ENCODE results near the gene CREB3L2. TPM values are rescaled to one million over a fixed set of nuclear protein-coding genes. Genes with fewer than 3 reads are reported as not detected.
"Not testable (repeated sequence)": the region's sequence is repeated elsewhere in the genome, so short reads cannot be mapped to it uniquely, and the experiment has no call there.

Gene CREB3L2
- total and polyA plus RNA-seq, 2 donors (not counting 1 experiment from before 2014, with no cell fraction given): 39.3 to 63.7 TPM

DNA sequence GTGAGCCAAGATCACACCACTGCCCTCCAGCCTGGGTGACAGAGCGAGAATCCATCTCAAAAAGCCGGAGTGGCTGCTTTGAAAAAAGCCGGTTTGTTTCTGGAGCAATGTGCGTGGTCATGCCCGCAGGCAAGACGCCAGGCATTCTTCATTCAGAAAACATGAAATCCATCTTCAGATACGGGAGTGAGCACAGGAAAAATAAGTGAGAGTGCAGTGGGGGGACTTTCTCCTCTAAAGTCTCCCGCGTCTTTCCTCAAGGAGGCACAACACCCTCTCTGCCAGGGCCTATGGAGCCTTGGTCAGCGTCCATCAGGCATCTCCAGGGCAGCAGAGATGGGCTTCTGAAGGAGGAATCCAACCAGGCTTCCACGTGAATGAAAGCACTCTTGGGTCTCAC, 92.8 kb downstream of the CREB3L2 start:
- Histone ChIP-seq H4K20me1 (ENCODE audit: control insufficient read depth, extremely low read depth, insufficient read depth, low read length) (no peaks in the 10 kb centered on the region), H3K4me1 (ENCODE audit: control insufficient read depth, extremely low read depth, insufficient read depth, low read length) (no peaks in the 10 kb centered on the region), H3K4me3 (replicated peaks in 1 of 4; ENCODE audit: control extremely low read depth in 1 of 4, insufficient read depth in 1 of 4, low read depth in 3 of 4, low read length in 4 of 4) (no peak overlapping the region), H3K79me2 (ENCODE audit: control insufficient read depth, insufficient read depth, low read length) (peaks cover 4% of the 10 kb centered on the region), H3K27ac (ENCODE audit: insufficient read depth, low read length) (peak overlapping the region; percentile 21), H3K9ac (ENCODE audit: insufficient read depth, low read length) (no peak overlapping the region), H3K9me3 (ENCODE audit: control insufficient read depth, insufficient read depth, low read depth, low read length) (no peaks in the 10 kb centered on the region), H3K4me2 (ENCODE audit: extremely low read depth, insufficient read depth, low read length) (no peak overlapping the region), H3K27me3 (ENCODE audit: control insufficient read depth, insufficient read depth, low read length) (no peaks in the 10 kb centered on the region), H2AFZ (ENCODE audit: low read length) (no peak overlapping the region), H3K36me3 (ENCODE audit: control insufficient read depth, insufficient read depth, low read length) (peaks cover 8% of the 10 kb centered on the region)
- no peak for TF ChIP-seq EZH2 (IDR thresholded peaks at IDR 0.05; ENCODE audit: low read length, missing control alignments)
- DNase-seq (ENCODE audit: low read depth in 2 of 2): peak; percentile 19 to 36

GRCh38 chr7:137908106-137908505, 93.8 kb downstream of the CREB3L2 start:
- Histone ChIP-seq H2AFZ (ENCODE audit: low read length) (no peak overlapping the region), H3K9me3 (ENCODE audit: control insufficient read depth, insufficient read depth, low read depth, low read length) (no peaks in the 10 kb centered on the region), H3K27me3 (ENCODE audit: control insufficient read depth, insufficient read depth, low read length) (no peaks in the 10 kb centered on the region), H3K4me2 (ENCODE audit: extremely low read depth, insufficient read depth, low read length) (no peak overlapping the region), H3K4me1 (ENCODE audit: control insufficient read depth, extremely low read depth, insufficient read depth, low read length) (no peaks in the 10 kb centered on the region), H3K79me2 (ENCODE audit: control insufficient read depth, insufficient read depth, low read length) (peaks cover 1% of the 10 kb centered on the region), H3K27ac (ENCODE audit: insufficient read depth, low read length) (peak overlapping the region; percentile 16), H4K20me1 (ENCODE audit: control insufficient read depth, extremely low read depth, insufficient read depth, low read length) (no peaks in the 10 kb centered on the region), H3K36me3 (ENCODE audit: control insufficient read depth, insufficient read depth, low read length) (peaks cover 8% of the 10 kb centered on the region), H3K4me3 (replicated peaks in 1 of 4; ENCODE audit: control extremely low read depth in 1 of 4, insufficient read depth in 1 of 4, low read depth in 3 of 4, low read length in 4 of 4) (no peak overlapping the region), H3K9ac (ENCODE audit: insufficient read depth, low read length) (no peak overlapping the region)
- TF ChIP-seq EZH2 (IDR thresholded peaks at IDR 0.05; ENCODE audit: low read length, missing control alignments): no peak
- TF ChIP-seq, protein P1, sequence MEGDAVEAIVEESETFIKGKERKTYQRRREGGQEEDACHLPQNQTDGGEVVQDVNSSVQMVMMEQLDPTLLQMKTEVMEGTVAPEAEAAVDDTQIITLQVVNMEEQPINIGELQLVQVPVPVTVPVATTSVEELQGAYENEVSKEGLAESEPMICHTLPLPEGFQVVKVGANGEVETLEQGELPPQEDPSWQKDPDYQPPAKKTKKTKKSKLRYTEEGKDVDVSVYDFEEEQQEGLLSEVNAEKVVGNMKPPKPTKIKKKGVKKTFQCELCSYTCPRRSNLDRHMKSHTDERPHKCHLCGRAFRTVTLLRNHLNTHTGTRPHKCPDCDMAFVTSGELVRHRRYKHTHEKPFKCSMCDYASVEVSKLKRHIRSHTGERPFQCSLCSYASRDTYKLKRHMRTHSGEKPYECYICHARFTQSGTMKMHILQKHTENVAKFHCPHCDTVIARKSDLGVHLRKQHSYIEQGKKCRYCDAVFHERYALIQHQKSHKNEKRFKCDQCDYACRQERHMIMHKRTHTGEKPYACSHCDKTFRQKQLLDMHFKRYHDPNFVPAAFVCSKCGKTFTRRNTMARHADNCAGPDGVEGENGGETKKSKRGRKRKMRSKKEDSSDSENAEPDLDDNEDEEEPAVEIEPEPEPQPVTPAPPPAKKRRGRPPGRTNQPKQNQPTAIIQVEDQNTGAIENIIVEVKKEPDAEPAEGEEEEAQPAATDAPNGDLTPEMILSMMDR (conservative IDR thresholded peaks at IDR 0.05 in 1 of 2, IDR thresholded peaks at IDR 0.05 in 1 of 2; ENCODE audit: low read depth in 1 of 2, low read length in 2 of 2): no peak
- no peak for DNase-seq (ENCODE audit: low read depth in 2 of 2)

DNA sequence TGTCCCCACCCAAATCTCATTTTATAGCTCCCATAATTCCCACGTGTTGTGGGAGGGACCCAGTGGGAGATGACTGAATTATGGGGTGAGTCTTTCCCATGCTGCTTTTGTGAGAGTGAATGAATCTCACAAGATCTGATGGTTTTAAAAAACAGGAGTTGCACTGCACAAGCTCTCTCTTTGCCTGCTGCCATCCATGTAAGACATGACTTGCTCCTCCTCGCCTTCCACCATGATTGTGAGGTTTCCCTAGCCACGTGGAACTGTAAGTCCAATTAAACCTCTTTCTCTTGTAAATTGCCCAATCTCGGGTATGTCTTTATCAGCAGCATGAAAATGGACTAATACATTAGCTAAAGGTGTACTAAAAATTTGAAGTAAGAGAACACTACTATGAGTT, 95.2 kb downstream of the CREB3L2 start:
- not testable (repeated sequence) for H3K36me3 ChIP-seq (ENCODE audit: control insufficient read depth, insufficient read depth, low read length); H3K79me2 ChIP-seq (ENCODE audit: control insufficient read depth, insufficient read depth, low read length); H2AFZ ChIP-seq (ENCODE audit: low read length)

DNA sequence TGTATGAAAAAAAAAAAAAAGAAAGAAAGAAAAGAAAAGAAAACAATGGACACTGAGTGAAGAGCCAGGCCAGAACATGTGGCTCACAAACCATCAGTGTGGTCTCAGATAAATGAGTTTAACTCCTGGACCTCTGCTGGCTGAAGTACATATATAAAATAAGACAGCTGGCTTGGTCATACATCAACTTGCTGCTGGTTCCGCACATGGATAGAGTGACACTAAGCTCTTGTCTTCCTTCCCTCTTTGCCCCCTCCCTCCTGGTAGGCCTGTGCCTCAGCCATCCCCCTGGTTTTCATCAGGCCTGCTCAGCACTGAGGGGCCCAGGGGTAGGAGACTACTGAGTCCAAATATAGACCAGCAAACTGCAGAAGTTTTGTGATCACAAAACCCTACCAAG, 97.1 kb downstream of the CREB3L2 start:
- Histone ChIP-seq H4K20me1 (ENCODE audit: control insufficient read depth, extremely low read depth, insufficient read depth, low read length) (no peaks in the 10 kb centered on the region), H3K9ac (ENCODE audit: insufficient read depth, low read length) (no peak overlapping the region), H3K27ac (ENCODE audit: insufficient read depth, low read length) (no peak overlapping the region), H3K4me1 (ENCODE audit: control insufficient read depth, extremely low read depth, insufficient read depth, low read length) (no peaks in the 10 kb centered on the region), H3K36me3 (ENCODE audit: control insufficient read depth, insufficient read depth, low read length) (peaks cover 14% of the 10 kb centered on the region), H3K27me3 (ENCODE audit: control insufficient read depth, insufficient read depth, low read length) (no peaks in the 10 kb centered on the region), H3K4me2 (ENCODE audit: extremely low read depth, insufficient read depth, low read length) (no peak overlapping the region), H3K79me2 (ENCODE audit: control insufficient read depth, insufficient read depth, low read length) (peaks cover 1% of the 10 kb centered on the region), H2AFZ (ENCODE audit: low read length) (no peak overlapping the region), H3K9me3 (ENCODE audit: control insufficient read depth, insufficient read depth, low read depth, low read length) (no peaks in the 10 kb centered on the region), H3K4me3 (replicated peaks in 1 of 4; ENCODE audit: control extremely low read depth in 1 of 4, insufficient read depth in 1 of 4, low read depth in 3 of 4, low read length in 4 of 4) (no peak overlapping the region)
- peak; percentile 27 to 37 for DNase-seq (ENCODE audit: low read depth in 2 of 2)
- TF ChIP-seq, protein P1 (conservative IDR thresholded peaks at IDR 0.05 in 1 of 2, IDR thresholded peaks at IDR 0.05 in 1 of 2; ENCODE audit: low read depth in 1 of 2, low read length in 2 of 2): no peak
- TF ChIP-seq EZH2 (IDR thresholded peaks at IDR 0.05; ENCODE audit: low read length, missing control alignments): no peak

More for the DNA sequence above, 95.2 kb downstream of the CREB3L2 start:
- not testable (repeated sequence) for DNase-seq (ENCODE audit: low read depth in 2 of 2); H4K20me1 ChIP-seq (ENCODE audit: control insufficient read depth, extremely low read depth, insufficient read depth, low read length); H3K9me3 ChIP-seq (ENCODE audit: control insufficient read depth, insufficient read depth, low read depth, low read length); H3K4me1 ChIP-seq (ENCODE audit: control insufficient read depth, extremely low read depth, insufficient read depth, low read length); H3K4me2 ChIP-seq (ENCODE audit: extremely low read depth, insufficient read depth, low read length); H3K27me3 ChIP-seq (ENCODE audit: control insufficient read depth, insufficient read depth, low read length); H3K9ac ChIP-seq (ENCODE audit: insufficient read depth, low read length); H3K27ac ChIP-seq (ENCODE audit: insufficient read depth, low read length); H3K4me3 ChIP-seq (replicated peaks in 1 of 4; ENCODE audit: control extremely low read depth in 1 of 4, insufficient read depth in 1 of 4, low read depth in 3 of 4, low read length in 4 of 4)

Measured in fibroblast of lung (primary cell).